Measurements from ENCODE around the gene ATRNL1.
"Not testable (repeated sequence)": the region's sequence is repeated elsewhere in the genome, so short reads cannot be mapped to it uniquely, and the experiment has no call there.

ATRNL1 gene

GRCh38 chr10:115214829-115215228 lies 121.7 kb downstream of the ATRNL1 start:
- DNase-seq (ENCODE audit: extremely low read depth in 1 of 2, low read depth in 1 of 2), result no peak

- no peak for DNase-seq (ENCODE audit: extremely low read depth in 1 of 2, low read depth in 1 of 2)
These were observed 126.0 kb downstream of the ATRNL1 start for GRCh38 chr10:115219203-115219602.

- DNase-seq (ENCODE audit: extremely low read depth in 1 of 2, low read depth in 1 of 2), result no peak
These were observed 128.9 kb downstream of the ATRNL1 start for GRCh38 chr10:115222039-115222438.

- no peak for DNase-seq (ENCODE audit: extremely low read depth in 1 of 2, low read depth in 1 of 2)
These were observed 146.6 kb downstream of the ATRNL1 start for GRCh38 chr10:115239761-115240160.

- DNase-seq (ENCODE audit: extremely low read depth in 1 of 2, low read depth in 1 of 2), result no peak
These were observed 157.6 kb downstream of the ATRNL1 start for GRCh38 chr10:115250784-115251183.

GRCh38 chr10:115253765-115254164 lies 160.6 kb downstream of the ATRNL1 start:
- DNase-seq (ENCODE audit: extremely low read depth in 1 of 2, low read depth in 1 of 2), result not testable (repeated sequence)

GRCh38 chr10:115272482-115272881 lies 179.3 kb downstream of the ATRNL1 start:
- no peak for DNase-seq (ENCODE audit: extremely low read depth in 1 of 2, low read depth in 1 of 2)

GRCh38 chr10:115278294-115278693 lies 185.1 kb downstream of the ATRNL1 start:
- no peak for DNase-seq (ENCODE audit: extremely low read depth in 1 of 2, low read depth in 1 of 2)

GRCh38 chr10:115295213-115295805 lies 202.1 kb downstream of the ATRNL1 start:
- DNase-seq (ENCODE audit: extremely low read depth in 1 of 2, low read depth in 1 of 2), result no peak

GRCh38 chr10:115300080-115300479 lies 206.9 kb downstream of the ATRNL1 start:
- no peak for DNase-seq (ENCODE audit: extremely low read depth in 1 of 2, low read depth in 1 of 2)

GRCh38 chr10:115319669-115320068 lies 226.5 kb downstream of the ATRNL1 start:
- not testable (repeated sequence) for DNase-seq (ENCODE audit: extremely low read depth in 1 of 2, low read depth in 1 of 2)

GRCh38 chr10:115321360-115321759 lies 228.2 kb downstream of the ATRNL1 start:
- no peak for DNase-seq (ENCODE audit: extremely low read depth in 1 of 2, low read depth in 1 of 2)

- no peak for DNase-seq (ENCODE audit: extremely low read depth in 1 of 2, low read depth in 1 of 2)
These were observed 235.2 kb downstream of the ATRNL1 start for GRCh38 chr10:115328331-115328730.

- DNase-seq (ENCODE audit: extremely low read depth in 1 of 2, low read depth in 1 of 2), result no peak
These were observed 242.2 kb downstream of the ATRNL1 start for GRCh38 chr10:115335366-115335765.

GRCh38 chr10:115355162-115355760 lies 262.1 kb downstream of the ATRNL1 start:
- DNase-seq (ENCODE audit: extremely low read depth in 1 of 2, low read depth in 1 of 2), result no peak

GRCh38 chr10:115367920-115368319 lies 274.8 kb downstream of the ATRNL1 start:
- not testable (repeated sequence) for DNase-seq (ENCODE audit: extremely low read depth in 1 of 2, low read depth in 1 of 2)

- DNase-seq (ENCODE audit: extremely low read depth in 1 of 2, low read depth in 1 of 2), result no peak
These were observed 285.9 kb downstream of the ATRNL1 start for GRCh38 chr10:115379064-115379463.

- no peak for DNase-seq (ENCODE audit: extremely low read depth in 1 of 2, low read depth in 1 of 2)
These were observed 291.5 kb downstream of the ATRNL1 start for GRCh38 chr10:115384665-115385064.

GRCh38 chr10:115390607-115391006 lies 297.4 kb downstream of the ATRNL1 start:
- DNase-seq (ENCODE audit: extremely low read depth in 1 of 2, low read depth in 1 of 2), result no peak

- no peak for DNase-seq (ENCODE audit: extremely low read depth in 1 of 2, low read depth in 1 of 2)
These were observed 304.9 kb downstream of the ATRNL1 start for GRCh38 chr10:115398026-115398425.

GRCh38 chr10:115402699-115403098 lies 309.5 kb downstream of the ATRNL1 start:
- no peak for DNase-seq (ENCODE audit: extremely low read depth in 1 of 2, low read depth in 1 of 2)

GRCh38 chr10:115405838-115406237 lies 312.7 kb downstream of the ATRNL1 start:
- not testable (repeated sequence) for DNase-seq (ENCODE audit: extremely low read depth in 1 of 2, low read depth in 1 of 2)

GRCh38 chr10:115409347-115409746 lies 316.2 kb downstream of the ATRNL1 start:
- no peak for DNase-seq (ENCODE audit: extremely low read depth in 1 of 2, low read depth in 1 of 2)

Measured in stimulated activated CD8-positive, alpha-beta memory T cell treated with anti-CD3 and anti-CD28 coated beads, Interleukin-7, amount 100 ng/mL, for 48 hours (primary cell).